Esophagus (tissue), 2 donors: ENCODE data around the gene EIF1AD. TPM values are rescaled to one million over a fixed set of nuclear protein-coding genes. Genes with fewer than 3 reads are reported as not detected.
"Not testable (repeated sequence)": the region's sequence is repeated elsewhere in the genome, so short reads cannot be mapped to it uniquely, and the experiment has no call there.

Experiments
- H3K27ac ChIP-seq, 2 donors: one replicate each; pipeline ENCODE4 v1.5.1; 2013; ENCODE audit warnings: low read depth in 2 of 2, mild to moderate bottlenecking in 2 of 2, inconsistent platforms in 1 of 2, low read length in 1 of 2, moderate library complexity in 1 of 2
- H3K27me3 ChIP-seq, 2 donors: one replicate each; pipeline ENCODE4 v1.6.1; 2013; ENCODE audit warnings: low read length in 2 of 2, control low read depth in 1 of 2, mild to moderate bottlenecking in 1 of 2; ENCODE audit not compliant: insufficient read depth in 2 of 2, control insufficient read depth in 1 of 2
- H3K36me3 ChIP-seq, 2 donors: one replicate each; pipeline ENCODE4 v1.6.1; 2013; ENCODE audit warnings: low read length in 1 of 2; ENCODE audit not compliant: control insufficient read depth in 2 of 2, insufficient read depth in 2 of 2
- H3K4me1 ChIP-seq, 2 donors: one replicate each; pipeline ENCODE4 v1.6.1; 2013; ENCODE audit warnings: low read length in 1 of 2; ENCODE audit not compliant: control insufficient read depth in 2 of 2, insufficient read depth in 2 of 2
- H3K4me3 ChIP-seq, 2 donors: one replicate each; pipeline ENCODE4 v1.5.1; 2013; ENCODE audit warnings: low read length in 2 of 2, mild to moderate bottlenecking in 2 of 2, low read depth in 1 of 2, moderate library complexity in 1 of 2
- H3K9me3 ChIP-seq, 2 donors: one replicate each; pipeline ENCODE4 v1.6.1; 2013; ENCODE audit warnings: mild to moderate bottlenecking in 2 of 2, low read depth in 1 of 2, low read length in 1 of 2, moderate library complexity in 1 of 2; ENCODE audit not compliant: control insufficient read depth in 2 of 2, insufficient read depth in 1 of 2
- WGBS, 2 donors: extraction: QIAGEN DNeasy Blood & Tissue Kit; methylation state at CpG; one replicate each; pipeline ENCODE4 v1.1.7; 2013; 5-methylcytosine and 5-hydroxymethylcytosine counted together
- polyA plus RNA-seq, 2 donors: library from polyadenylated mRNA; stranded (reverse); fragments of 200-250 nt; gene quantifications; one replicate each; pipeline ENCODE4 v1.2.3, GENCODE V29; 2013
- donor health status: healthy with polysubstance abuse.
- donor health status: Bipolar disorder and iron deficiency.

Gene EIF1AD
- polyA plus RNA-seq, 2 donors: 13.6 to 17.8 TPM

GRCh38 chr11:66042996-66043906 is 41.3 kb upstream of the EIF1AD start:
- no peaks in the 10 kb centered on the region for H3K36me3 ChIP-seq
- no peak overlapping the region for H3K27ac ChIP-seq
- no peaks in the 10 kb centered on the region for H3K27me3 ChIP-seq
- peaks cover 0 to 3% of the 10 kb centered on the region in 2 donors for H3K4me1 ChIP-seq
- no peaks in the 10 kb centered on the region for H3K9me3 ChIP-seq
- no peak overlapping the region for H3K4me3 ChIP-seq
- WGBS, 2 donors: 96 to 97% methylated on average over 86 to 88 of the region's 88 CpGs

GRCh38 chr11:66042227-66042995 is 40.5 kb upstream of the EIF1AD start:
- no peaks in the 10 kb centered on the region for H3K27me3 ChIP-seq
- peaks cover 0 to 3% of the 10 kb centered on the region in 2 donors for H3K4me1 ChIP-seq
- no peak overlapping the region for H3K27ac ChIP-seq
- no peaks in the 10 kb centered on the region for H3K36me3 ChIP-seq
- WGBS, 2 donors: 95 to 96% methylated on average over 77 to 81 of the region's 81 CpGs
- H3K4me3 ChIP-seq: no peak overlapping the region
- H3K9me3 ChIP-seq: no peaks in the 10 kb centered on the region

GRCh38 chr11:66039765-66040164 is 37.8 kb upstream of the EIF1AD start:
- 82 to 85% methylated on average over 3 of the region's 3 CpGs for WGBS, 2 donors
- Histone ChIP-seq H3K4me3 (no peak overlapping the region), H3K36me3 (no peaks in the 10 kb centered on the region), H3K27ac (no peak overlapping the region), H3K4me1 (no peaks in the 10 kb centered on the region), H3K27me3 (no peaks in the 10 kb centered on the region), H3K9me3 (no peaks in the 10 kb centered on the region)

GRCh38 chr11:66037327-66037726 is 35.4 kb upstream of the EIF1AD start:
- H3K27ac ChIP-seq: no peak overlapping the region
- H3K4me3 ChIP-seq: no peak overlapping the region
- 86 to 91% methylated on average over 3 of the region's 3 CpGs for WGBS, 2 donors
- H3K36me3 ChIP-seq: no peaks in the 10 kb centered on the region
- H3K9me3 ChIP-seq: no peaks in the 10 kb centered on the region
- no peaks in the 10 kb centered on the region for H3K27me3 ChIP-seq
- H3K4me1 ChIP-seq: no peaks in the 10 kb centered on the region

GRCh38 chr11:66036334-66036710 is 34.4 kb upstream of the EIF1AD start:
- Histone ChIP-seq H3K36me3 (no peaks in the 10 kb centered on the region), H3K9me3 (no peaks in the 10 kb centered on the region), H3K27me3 (no peaks in the 10 kb centered on the region), H3K4me3 (no peak overlapping the region), H3K4me1 (no peaks in the 10 kb centered on the region), H3K27ac (no peak overlapping the region)
- 80 to 81% methylated on average over 5 of the region's 5 CpGs for WGBS, 2 donors

GRCh38 chr11:66035653-66036333 is 33.8 kb upstream of the EIF1AD start:
- no peak overlapping the region for H3K4me3 ChIP-seq
- H3K27ac ChIP-seq: no peak overlapping the region
- WGBS, 2 donors: 68% methylated on average over 9 of the region's 9 CpGs

GRCh38 chr11:66032957-66033735 is 31.2 kb upstream of the EIF1AD start:
- Histone ChIP-seq H3K4me1 (no peaks in the 10 kb centered on the region), H3K36me3 (no peaks in the 10 kb centered on the region), H3K27me3 (no peaks in the 10 kb centered on the region), H3K4me3 (no peak overlapping the region), H3K27ac (no peak overlapping the region), H3K9me3 (no peaks in the 10 kb centered on the region)
- WGBS, 2 donors: 81 to 86% methylated on average over 8 of the region's 8 CpGs

More at GRCh38 chr11:66035653-66036333, 33.8 kb upstream of the EIF1AD start:
- no peaks in the 10 kb centered on the region for H3K4me1 ChIP-seq
- no peaks in the 10 kb centered on the region for H3K9me3 ChIP-seq
- no peaks in the 10 kb centered on the region for H3K36me3 ChIP-seq
- no peaks in the 10 kb centered on the region for H3K27me3 ChIP-seq

- WGBS, 2 donors: 86% methylated on average over 18 of the region's 18 CpGs
- Histone ChIP-seq H3K36me3 (no peaks in the 10 kb centered on the region), H3K9me3 (no peaks in the 10 kb centered on the region), H3K4me1 (no peaks in the 10 kb centered on the region), H3K27ac (no peak within 1 kb of the TSS), H3K27me3 (no peaks in the 10 kb centered on the region), H3K4me3 (no peak within 1 kb of the TSS)
Measured at GRCh38 chr11:66026017-66026529, 24.1 kb upstream of the EIF1AD start, which contains the start of gene CATSPER1. Gene CATSPER1, minus strand, starts transcription at chr11:66026479. Its CDS starts 100 bp downstream, at chr11:66026379.

GRCh38 chr11:66023186-66023440 is 21.2 kb upstream of the EIF1AD start:
- not testable (repeated sequence) for H3K4me1 ChIP-seq, H3K36me3 ChIP-seq, H3K9me3 ChIP-seq, H3K27me3 ChIP-seq, H3K27ac ChIP-seq, H3K4me3 ChIP-seq
- 69 to 73% methylated on average over 5 of the region's 5 CpGs for WGBS, 2 donors
